PC-9 (cell line): ENCODE data around the gene PLEKHG4B.

ENCODE experiments used
- EZH2 ChIP-seq: fragments of 200-600 bp; sonication (generic); IDR thresholded peaks from 2 replicates; pipeline ENCODE4 v1.8.0; 2017; ENCODE audit warnings: antibody characterized with exemption, low read depth
- TF ChIP-seq, protein P1 (sequence below): fragments of 200-600 bp; sonication (generic); conservative IDR thresholded peaks from 2 replicates; pipeline ENCODE4 v1.6.1; 2017; ENCODE audit warnings: mixed run types, antibody characterized with exemption, mild to moderate bottlenecking, moderate library complexity

DNA sequence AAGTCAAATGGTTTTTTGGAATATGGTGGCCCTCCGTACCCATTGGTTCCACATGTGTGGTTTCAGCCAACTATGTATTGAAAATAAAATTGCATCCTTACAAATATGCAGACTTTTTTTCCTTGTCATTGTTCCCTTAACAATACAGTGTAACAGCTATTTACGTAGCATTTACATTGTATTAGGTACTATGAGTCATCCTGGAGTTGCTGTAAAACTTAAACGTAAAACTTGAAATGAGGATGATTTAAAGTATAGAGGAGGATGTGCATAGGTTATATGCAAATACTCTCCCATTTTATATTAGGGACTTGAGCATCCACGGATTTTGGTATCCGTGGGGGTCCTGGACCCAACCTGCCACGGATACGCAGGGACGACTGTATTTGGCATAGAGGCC is 142.5 kb downstream of the PLEKHG4B start:
- TF ChIP-seq, protein P1, sequence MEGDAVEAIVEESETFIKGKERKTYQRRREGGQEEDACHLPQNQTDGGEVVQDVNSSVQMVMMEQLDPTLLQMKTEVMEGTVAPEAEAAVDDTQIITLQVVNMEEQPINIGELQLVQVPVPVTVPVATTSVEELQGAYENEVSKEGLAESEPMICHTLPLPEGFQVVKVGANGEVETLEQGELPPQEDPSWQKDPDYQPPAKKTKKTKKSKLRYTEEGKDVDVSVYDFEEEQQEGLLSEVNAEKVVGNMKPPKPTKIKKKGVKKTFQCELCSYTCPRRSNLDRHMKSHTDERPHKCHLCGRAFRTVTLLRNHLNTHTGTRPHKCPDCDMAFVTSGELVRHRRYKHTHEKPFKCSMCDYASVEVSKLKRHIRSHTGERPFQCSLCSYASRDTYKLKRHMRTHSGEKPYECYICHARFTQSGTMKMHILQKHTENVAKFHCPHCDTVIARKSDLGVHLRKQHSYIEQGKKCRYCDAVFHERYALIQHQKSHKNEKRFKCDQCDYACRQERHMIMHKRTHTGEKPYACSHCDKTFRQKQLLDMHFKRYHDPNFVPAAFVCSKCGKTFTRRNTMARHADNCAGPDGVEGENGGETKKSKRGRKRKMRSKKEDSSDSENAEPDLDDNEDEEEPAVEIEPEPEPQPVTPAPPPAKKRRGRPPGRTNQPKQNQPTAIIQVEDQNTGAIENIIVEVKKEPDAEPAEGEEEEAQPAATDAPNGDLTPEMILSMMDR, result no peak
- no peak for TF ChIP-seq EZH2
